Endothelial cell (in vitro differentiated cells): ENCODE data around the gene THOC2. TPM values are rescaled to one million over a fixed set of nuclear protein-coding genes. Genes with fewer than 3 reads are reported as not detected.
"Not testable (repeated sequence)": the region's sequence is repeated elsewhere in the genome, so short reads cannot be mapped to it uniquely, and the experiment has no call there.

Experiments
- DNase-seq: peaks from one replicate; pipeline ENCODE4 v3.0.0; 2021; ENCODE audit warnings: low spot score
- H3K27ac Mint-ChIP-seq: one replicate; pipeline ENCODE4 v1.8.0; 2021; ENCODE audit warnings: mixed read lengths, inconsistent platforms; ENCODE audit not compliant: unreplicated experiment
- H3K27me3 Mint-ChIP-seq: one replicate; pipeline ENCODE4 v1.8.0; 2021; ENCODE audit warnings: mild to moderate bottlenecking, moderate library complexity, mixed read lengths, inconsistent platforms; ENCODE audit not compliant: unreplicated experiment
- H3K36me3 Mint-ChIP-seq: one replicate; pipeline ENCODE4 v1.8.0; 2021; ENCODE audit warnings: mild to moderate bottlenecking, low read depth, mixed read lengths, inconsistent platforms; ENCODE audit not compliant: unreplicated experiment
- H3K4me1 Mint-ChIP-seq: one replicate; pipeline ENCODE4 v1.8.0; 2021; ENCODE audit warnings: mild to moderate bottlenecking, mixed read lengths, inconsistent platforms; ENCODE audit not compliant: unreplicated experiment
- H3K4me3 Mint-ChIP-seq: one replicate; pipeline ENCODE4 v1.8.0; 2021; ENCODE audit warnings: mild to moderate bottlenecking, mixed read lengths, inconsistent platforms; ENCODE audit not compliant: unreplicated experiment
- H3K9me3 Mint-ChIP-seq: one replicate; pipeline ENCODE4 v1.8.0; 2021; ENCODE audit warnings: mixed read lengths, inconsistent platforms; ENCODE audit not compliant: unreplicated experiment
- CTCF ChIP-seq: fragments of 200-600 bp; sonication (generic); IDR thresholded peaks from one replicate; pipeline ENCODE4 v1.5.0; 2021; ENCODE audit warnings: antibody characterized with exemption; ENCODE audit not compliant: unreplicated experiment
- total RNA-seq: library from RNA; stranded (reverse); fragmentation: NEBNext Ultra II Directional; extraction: Animal tissue kit (Norgen Biotek cat#: 25700); gene quantifications from one replicate; pipeline ENCODE4 v1.2.1, GENCODE V29; 2021; ENCODE audit not compliant: unreplicated experiment

Gene THOC2
- total RNA-seq, 1 donor from 2014 or later = 94.3 TPM

GRCh38 chrX:123685232-123685631 lies 47.6 kb downstream of the THOC2 start:
- Mint-ChIP-seq H3K4me3 (no peak overlapping the region), H3K27me3 (no peaks in the 10 kb centered on the region), H3K4me1 (no peaks in the 10 kb centered on the region), H3K9me3 (no peaks in the 10 kb centered on the region), H3K36me3 (peaks cover 8% of the 10 kb centered on the region), H3K27ac (no peak overlapping the region)
- no peak for DNase-seq
- TF ChIP-seq CTCF = no peak

- Mint-ChIP-seq H3K27me3 (no peaks in the 10 kb centered on the region), H3K36me3 (peaks cover 19% of the 10 kb centered on the region), H3K4me1 (no peaks in the 10 kb centered on the region), H3K27ac (no peak overlapping the region), H3K9me3 (no peaks in the 10 kb centered on the region), H3K4me3 (no peak overlapping the region)
- DNase-seq = no peak
- TF ChIP-seq CTCF = no peak
These were observed 50.7 kb downstream of the THOC2 start for GRCh38 chrX:123682186-123682585.

- not testable (repeated sequence) for H3K4me1 Mint-ChIP-seq, H3K27ac Mint-ChIP-seq, H3K9me3 Mint-ChIP-seq, DNase-seq, H3K27me3 Mint-ChIP-seq, H3K4me3 Mint-ChIP-seq
- H3K36me3 Mint-ChIP-seq = peaks cover 25% of the 10 kb centered on the region
These were observed 53.0 kb downstream of the THOC2 start for GRCh38 chrX:123679733-123680460.

- H3K9me3 Mint-ChIP-seq = no peaks in the 10 kb centered on the region
- TF ChIP-seq CTCF = no peak
- H3K4me3 Mint-ChIP-seq = no peak overlapping the region
- DNase-seq = no peak
- no peak overlapping the region for H3K27ac Mint-ChIP-seq
- H3K4me1 Mint-ChIP-seq = no peaks in the 10 kb centered on the region
- H3K27me3 Mint-ChIP-seq = no peaks in the 10 kb centered on the region
- peaks cover 16% of the 10 kb centered on the region for H3K36me3 Mint-ChIP-seq
These were observed 57.7 kb downstream of the THOC2 start for GRCh38 chrX:123675154-123675553.

GRCh38 chrX:123673813-123674212 lies 59.0 kb downstream of the THOC2 start:
- no peak overlapping the region for H3K4me3 Mint-ChIP-seq
- no peaks in the 10 kb centered on the region for H3K9me3 Mint-ChIP-seq
- no peaks in the 10 kb centered on the region for H3K4me1 Mint-ChIP-seq
- H3K27me3 Mint-ChIP-seq = no peaks in the 10 kb centered on the region
- TF ChIP-seq CTCF = no peak
- H3K36me3 Mint-ChIP-seq = peaks cover 9% of the 10 kb centered on the region
- no peak for DNase-seq
- H3K27ac Mint-ChIP-seq = no peak overlapping the region
